A549 (cell line): ENCODE results near the gene OR2H1.

ENCODE experiments used
- BCL3 ChIP-seq: fragments of >200 bp; sonication (Bioruptor Twin); formaldehyde crosslinking; IDR thresholded peaks from 3 replicates; pipeline ENCODE4 v1.6.1; 2016
- CEBPB ChIP-seq, 2 experiments: fragments of >200 bp in 1 of 2; sonication (Bioruptor Twin) in 1 of 2; formaldehyde crosslinking in 1 of 2; IDR thresholded peaks; 2 replicates each; pipeline ENCODE4 v1.6.1; 2012 to 2016
- CTCF ChIP-seq: fragments of >200 bp; sonication (Bioruptor Twin); formaldehyde crosslinking; IDR thresholded peaks from 3 replicates; pipeline ENCODE4 v1.5.1; 2016
- EP300 ChIP-seq, 2 experiments: fragments of >200 bp; sonication (Bioruptor Twin); formaldehyde crosslinking; IDR thresholded peaks; 2 replicates in 1 of 2; 3 replicates in 1 of 2; pipeline ENCODE4 v1.6.1; 2016 to 2017
- HDAC2 ChIP-seq: fragments of 200-600 bp; sonication (generic); IDR thresholded peaks from 2 replicates; pipeline ENCODE4 v1.6.1; 2016
- HMGXB4 ChIP-seq: fragments of 250-450 bp; sonication (Bioruptor Pico); IDR thresholded peaks from 2 replicates; pipeline ENCODE4 v1.5.0; 2021; ENCODE audit warnings: mild to moderate bottlenecking, moderate library complexity, borderline replicate concordance
- KDM1A ChIP-seq: fragments of 200-600 bp; sonication (generic); IDR thresholded peaks from 2 replicates; pipeline ENCODE4 v1.6.1; 2016; ENCODE audit warnings: low read depth, mild to moderate bottlenecking
- POLR2A ChIP-seq: IDR thresholded peaks from 2 replicates; pipeline ENCODE4 v1.6.1; 2012; ENCODE audit warnings: mild to moderate bottlenecking, low read length
- POLR2AphosphoS2 ChIP-seq: conservative IDR thresholded peaks from 2 replicates; pipeline ENCODE4 v1.6.1; 2012; ENCODE audit warnings: low read length, improper control_type of control experiment, inconsistent platforms
- RAD21 ChIP-seq, 2 experiments: fragments of >200 bp in 1 of 2; sonication (Bioruptor Twin) in 1 of 2; formaldehyde crosslinking in 1 of 2; IDR thresholded peaks in 1 of 2; conservative IDR thresholded peaks in 1 of 2; 2 replicates in 1 of 2; 3 replicates in 1 of 2; pipeline ENCODE4 v1.6.1; 2012 to 2018; ENCODE audit warnings: inconsistent platforms in 1 of 2
- RNF2 ChIP-seq: fragments of 200-600 bp; sonication (generic); IDR thresholded peaks from 2 replicates; pipeline ENCODE4 v1.6.1; 2016; ENCODE audit warnings: low read depth, mild to moderate bottlenecking, antibody characterized with exemption, moderate library complexity, borderline replicate concordance
- ZFP36 ChIP-seq: fragments of 450-650 bp; IDR thresholded peaks from 2 replicates; pipeline ENCODE4 v1.6.1; 2014; ENCODE audit warnings: borderline replicate concordance; ENCODE audit not compliant: partially characterized antibody

GRCh38 chr6:29510746-29511300 lies 53.9 kb downstream of the OR2H1 start:
- TF ChIP-seq CTCF (no peak), POLR2A (no peak), CEBPB (IDR thresholded peaks at IDR 0.05) (no peak), POLR2AphosphoS2 (no peak), EP300 (IDR thresholded peaks at IDR 0.05) (no peak), RAD21 (conservative IDR thresholded peaks at IDR 0.05 in 1 of 2, IDR thresholded peaks at IDR 0.05 in 1 of 2) (no peak), ZFP36 (no peak), RNF2 (no peak), HMGXB4 (CRISPR knock-in tag) (no peak), KDM1A (no peak), HDAC2 (no peak), BCL3 (no peak)
